WI38 (cell line): ENCODE results near the gene NOP16.

ENCODE experiments used
- H3K4me3 ChIP-seq: 2 replicates; pipeline ENCODE4 v1.5.1; 2011; ENCODE audit warnings: low read depth, mild to moderate bottlenecking, control low read depth, low read length
- TF ChIP-seq, protein P1 (sequence below): IDR thresholded peaks from 2 replicates; pipeline ENCODE4 v1.5.1; 2012; ENCODE audit warnings: low read depth, mild to moderate bottlenecking, control low read depth, low read length

Gene NOP16

DNA sequence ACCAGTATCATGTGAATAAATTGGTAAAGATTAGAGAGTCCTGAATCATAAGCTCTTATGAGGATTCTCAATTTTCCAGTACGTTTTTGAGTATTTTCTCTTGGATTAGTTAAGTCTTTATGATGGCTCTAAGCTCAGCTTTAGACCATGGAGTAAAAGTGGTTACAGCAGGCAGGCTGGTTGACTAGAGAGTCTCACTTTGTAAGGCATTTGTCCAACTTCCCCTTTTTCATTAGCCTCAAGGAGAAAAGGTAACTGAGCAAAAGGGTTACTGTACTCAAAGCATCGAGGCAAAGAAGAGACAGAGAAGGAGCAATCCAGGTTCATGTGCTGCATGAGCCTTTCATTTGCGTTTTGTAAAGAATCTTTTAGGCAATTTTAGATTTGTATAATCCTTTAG lies 8.5 kb downstream of the NOP16 start:
- no peak overlapping the region for H3K4me3 ChIP-seq
- TF ChIP-seq, protein P1, sequence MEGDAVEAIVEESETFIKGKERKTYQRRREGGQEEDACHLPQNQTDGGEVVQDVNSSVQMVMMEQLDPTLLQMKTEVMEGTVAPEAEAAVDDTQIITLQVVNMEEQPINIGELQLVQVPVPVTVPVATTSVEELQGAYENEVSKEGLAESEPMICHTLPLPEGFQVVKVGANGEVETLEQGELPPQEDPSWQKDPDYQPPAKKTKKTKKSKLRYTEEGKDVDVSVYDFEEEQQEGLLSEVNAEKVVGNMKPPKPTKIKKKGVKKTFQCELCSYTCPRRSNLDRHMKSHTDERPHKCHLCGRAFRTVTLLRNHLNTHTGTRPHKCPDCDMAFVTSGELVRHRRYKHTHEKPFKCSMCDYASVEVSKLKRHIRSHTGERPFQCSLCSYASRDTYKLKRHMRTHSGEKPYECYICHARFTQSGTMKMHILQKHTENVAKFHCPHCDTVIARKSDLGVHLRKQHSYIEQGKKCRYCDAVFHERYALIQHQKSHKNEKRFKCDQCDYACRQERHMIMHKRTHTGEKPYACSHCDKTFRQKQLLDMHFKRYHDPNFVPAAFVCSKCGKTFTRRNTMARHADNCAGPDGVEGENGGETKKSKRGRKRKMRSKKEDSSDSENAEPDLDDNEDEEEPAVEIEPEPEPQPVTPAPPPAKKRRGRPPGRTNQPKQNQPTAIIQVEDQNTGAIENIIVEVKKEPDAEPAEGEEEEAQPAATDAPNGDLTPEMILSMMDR: no peak

DNA sequence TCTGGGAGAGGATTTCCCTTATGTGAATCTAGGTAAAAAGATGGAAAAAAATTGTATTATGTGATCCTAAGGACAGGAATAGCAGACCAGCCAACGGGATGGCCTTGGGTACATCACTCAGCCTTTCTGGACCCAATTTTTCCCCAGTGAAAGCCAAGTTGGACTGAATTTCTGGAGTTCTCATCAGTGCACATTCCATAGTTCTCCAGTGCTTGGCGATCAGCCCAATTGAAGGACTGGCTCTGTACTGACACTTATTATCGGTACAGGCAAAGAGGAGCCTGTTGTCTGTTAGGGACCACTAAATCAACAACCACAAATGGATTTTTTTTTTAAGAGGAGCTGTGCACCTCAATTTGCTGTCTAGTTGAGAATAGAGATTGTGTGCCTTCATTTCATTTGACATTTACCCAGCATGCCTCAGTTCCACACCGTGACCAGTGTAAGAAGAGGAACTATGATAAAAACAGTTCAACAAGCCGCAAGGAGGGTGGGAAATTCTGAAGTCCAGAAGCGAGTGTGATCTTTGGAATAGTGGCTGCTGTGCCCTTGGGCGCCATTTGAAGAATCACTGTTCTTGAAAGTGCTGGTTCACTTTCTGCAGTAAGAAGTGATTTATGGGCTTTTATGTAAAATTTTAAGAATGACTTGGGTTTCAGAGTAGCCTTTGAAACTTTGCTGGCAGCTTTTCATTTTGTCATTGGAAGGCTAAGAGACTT lies 15.1 kb downstream of the NOP16 start:
- no peak overlapping the region for H3K4me3 ChIP-seq
- TF ChIP-seq, protein P1: no peak

DNA sequence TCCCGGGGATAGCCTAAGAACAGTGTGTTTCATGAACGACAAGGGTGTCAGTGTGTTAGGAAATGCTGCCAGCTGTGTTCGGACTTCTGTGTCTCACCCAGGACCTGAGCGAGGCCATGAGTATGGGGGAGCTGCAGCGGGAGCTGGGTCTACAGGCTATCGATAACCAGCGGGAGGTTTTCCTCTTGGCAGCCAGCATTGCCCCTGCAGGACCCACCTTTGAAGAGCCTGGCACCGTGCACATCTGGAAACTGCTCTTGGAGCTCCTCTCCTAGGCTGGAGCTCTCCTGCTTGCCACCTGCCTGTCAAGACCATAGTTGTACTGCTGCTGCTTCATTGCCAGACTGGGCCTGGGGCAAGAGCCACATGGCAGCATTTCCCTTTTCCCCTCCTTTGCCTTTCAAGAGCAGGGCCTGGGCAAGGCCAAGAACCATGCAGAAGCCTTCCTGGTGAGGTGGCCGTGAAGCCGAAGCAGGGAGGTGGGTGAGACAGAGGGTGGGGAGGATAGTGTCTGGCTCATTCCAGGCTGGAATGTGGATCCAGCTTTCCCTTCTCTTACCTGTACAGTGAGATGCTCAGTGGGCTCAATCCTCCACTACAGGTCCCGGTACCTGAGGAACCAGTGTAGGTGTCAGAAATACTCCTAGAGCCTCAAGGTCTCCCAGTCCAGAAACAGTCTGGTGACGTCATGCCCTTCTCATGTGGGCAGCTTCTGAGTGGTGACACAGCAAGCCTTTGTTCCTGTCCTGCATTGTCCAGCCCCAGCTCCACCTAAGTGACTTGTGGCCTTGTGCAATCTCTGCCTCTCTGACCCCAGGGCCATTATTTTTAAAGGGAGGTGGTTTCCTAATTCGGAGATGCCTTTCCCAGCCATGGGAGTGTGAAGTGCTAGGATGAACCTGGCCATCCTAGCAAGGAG lies 16.5 kb downstream of the NOP16 start:
- H3K4me3 ChIP-seq: no peak overlapping the region
- TF ChIP-seq, protein P1: no peak

DNA sequence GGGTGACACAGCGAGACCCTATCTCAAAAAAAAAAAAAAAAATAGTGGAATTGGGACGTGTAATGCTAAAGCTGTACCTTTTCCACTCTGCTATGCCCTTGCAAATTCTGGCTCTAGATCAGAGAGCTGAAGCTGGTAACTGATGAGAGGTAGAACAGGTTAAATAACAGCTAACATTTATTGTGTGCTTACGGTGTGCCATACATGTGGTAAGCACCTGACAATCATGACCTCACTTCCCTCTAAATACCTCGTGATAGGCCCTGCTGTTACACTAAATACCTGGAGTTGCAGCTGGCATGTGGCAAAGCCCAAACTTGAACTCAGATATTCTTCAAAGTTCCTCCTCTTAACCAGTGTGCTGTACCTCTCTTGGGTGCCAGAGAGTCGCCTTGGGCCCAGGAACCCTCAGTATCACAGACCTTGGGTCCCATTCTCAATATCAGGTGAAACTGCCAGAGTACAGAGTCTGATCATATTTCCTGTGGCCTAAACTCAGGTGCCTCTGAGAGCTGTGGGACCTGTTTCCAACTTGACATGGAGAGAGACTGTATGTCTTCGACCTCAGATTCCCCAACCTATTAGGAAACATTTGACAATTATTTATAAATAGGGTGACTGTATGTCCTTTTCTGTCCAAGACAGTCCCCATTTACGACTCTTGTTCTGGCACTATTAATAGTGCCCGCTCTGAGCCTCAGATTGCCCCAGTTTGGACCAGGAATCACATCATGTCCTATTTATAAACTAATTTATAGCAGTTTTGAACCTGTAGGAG lies 18.3 kb downstream of the NOP16 start:
- TF ChIP-seq, protein P1: no peak
- H3K4me3 ChIP-seq: no peak overlapping the region

DNA sequence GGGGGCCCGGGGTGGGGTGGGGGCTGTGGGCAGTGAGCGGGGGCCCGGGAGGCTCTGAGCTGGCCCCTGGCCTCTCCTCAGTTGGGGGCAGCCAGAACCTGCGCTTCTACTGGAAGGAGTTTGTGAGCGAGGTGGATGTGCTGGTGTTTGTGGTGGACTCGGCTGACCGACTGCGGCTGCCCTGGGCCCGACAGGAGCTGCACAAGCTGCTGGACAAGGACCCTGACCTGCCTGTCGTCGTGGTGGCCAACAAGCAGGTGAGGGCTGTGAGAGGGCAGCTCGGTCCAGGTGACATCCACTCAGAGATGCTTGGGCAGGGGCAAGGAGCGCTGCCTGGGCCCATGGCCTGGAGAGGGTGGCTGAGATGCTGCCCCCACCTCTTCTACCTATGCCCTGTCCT lies 19.7 kb downstream of the NOP16 start:
- H3K4me3 ChIP-seq: no peak overlapping the region
- TF ChIP-seq, protein P1: no peak

DNA sequence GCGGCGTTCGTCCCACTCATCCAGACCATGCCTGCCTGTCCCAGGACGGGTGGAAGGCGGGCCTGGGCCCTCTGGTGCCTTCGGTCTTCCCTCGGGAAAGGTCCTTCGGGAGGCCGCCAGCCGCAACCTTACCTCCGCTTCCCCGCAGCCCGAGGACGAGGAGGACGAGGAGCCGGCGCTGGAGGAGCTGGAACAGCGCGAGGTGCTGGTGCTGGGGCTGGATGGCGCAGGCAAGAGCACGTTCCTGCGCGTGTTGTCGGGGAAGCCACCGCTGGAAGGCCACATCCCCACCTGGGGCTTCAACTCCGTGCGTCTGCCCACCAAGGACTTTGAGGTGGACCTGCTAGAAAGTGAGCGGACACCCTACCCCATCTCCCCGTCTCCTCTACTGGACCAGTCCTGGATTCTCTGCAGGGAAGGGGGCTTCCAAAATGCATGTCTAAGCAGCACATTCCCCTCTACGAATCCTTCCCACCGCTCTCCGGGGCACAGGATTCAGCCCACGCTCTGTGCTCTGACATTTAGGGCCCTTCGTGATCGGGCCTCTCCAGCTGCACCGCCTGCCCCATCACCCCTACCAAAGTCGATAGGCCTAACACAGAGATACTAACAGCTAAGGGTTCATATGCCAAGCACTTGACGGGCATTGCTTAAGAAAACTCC lies 22.0 kb downstream of the NOP16 start:
- TF ChIP-seq, protein P1: no peak
- H3K4me3 ChIP-seq: peak overlapping the region; percentile 63
